Brain microvascular endothelial cell (primary cell): Measurements from ENCODE around the gene IL6R.

Source experiments
- DNase-seq: peaks from one replicate; pipeline ENCODE4 v3.0.0-alpha.2; 2020
- H3K27ac ChIP-seq: fragments of 250-450 bp; sonication (Bioruptor Pico); 2 replicates; pipeline ENCODE4 v1.5.1; 2020; ENCODE audit warnings: mild to moderate bottlenecking, moderate library complexity
- H3K27me3 ChIP-seq: fragments of 250-450 bp; sonication (Bioruptor Pico); replicated peaks from 2 replicates; pipeline ENCODE4 v1.5.1; 2020; ENCODE audit warnings: mild to moderate bottlenecking
- H3K36me3 ChIP-seq: fragments of 250-450 bp; sonication (Bioruptor Pico); replicated peaks from 2 replicates; pipeline ENCODE4 v1.5.1; 2020; ENCODE audit warnings: mild to moderate bottlenecking
- H3K4me3 ChIP-seq: 2 replicates; pipeline ENCODE4 v1.5.1; 2011; ENCODE audit warnings: low read depth, mild to moderate bottlenecking, control low read depth, low read length, moderate library complexity
- in situ Hi-C: cut with HindIII; loops from 2 replicates; pipeline ENCODE4 v1.10.0; 2017; ENCODE audit warnings: low sequenced_read_pairs, low pct_ligation_motif_present
- TF ChIP-seq, protein P1 (sequence below): IDR thresholded peaks from 2 replicates; pipeline ENCODE4 v1.5.1; 2011; ENCODE audit warnings: low read depth, mild to moderate bottlenecking, moderate library complexity, low read length, control low read depth, inconsistent platforms; ENCODE audit errors: missing control alignments

The IL6R gene

GRCh38 chr1:154497026-154497806 is 92.1 kb downstream of the IL6R start:
- no peak for DNase-seq
- no peak overlapping the region for H3K4me3 ChIP-seq
- in situ Hi-C loops, result no loop called here
- TF ChIP-seq, protein P1, sequence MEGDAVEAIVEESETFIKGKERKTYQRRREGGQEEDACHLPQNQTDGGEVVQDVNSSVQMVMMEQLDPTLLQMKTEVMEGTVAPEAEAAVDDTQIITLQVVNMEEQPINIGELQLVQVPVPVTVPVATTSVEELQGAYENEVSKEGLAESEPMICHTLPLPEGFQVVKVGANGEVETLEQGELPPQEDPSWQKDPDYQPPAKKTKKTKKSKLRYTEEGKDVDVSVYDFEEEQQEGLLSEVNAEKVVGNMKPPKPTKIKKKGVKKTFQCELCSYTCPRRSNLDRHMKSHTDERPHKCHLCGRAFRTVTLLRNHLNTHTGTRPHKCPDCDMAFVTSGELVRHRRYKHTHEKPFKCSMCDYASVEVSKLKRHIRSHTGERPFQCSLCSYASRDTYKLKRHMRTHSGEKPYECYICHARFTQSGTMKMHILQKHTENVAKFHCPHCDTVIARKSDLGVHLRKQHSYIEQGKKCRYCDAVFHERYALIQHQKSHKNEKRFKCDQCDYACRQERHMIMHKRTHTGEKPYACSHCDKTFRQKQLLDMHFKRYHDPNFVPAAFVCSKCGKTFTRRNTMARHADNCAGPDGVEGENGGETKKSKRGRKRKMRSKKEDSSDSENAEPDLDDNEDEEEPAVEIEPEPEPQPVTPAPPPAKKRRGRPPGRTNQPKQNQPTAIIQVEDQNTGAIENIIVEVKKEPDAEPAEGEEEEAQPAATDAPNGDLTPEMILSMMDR, result no peak
- H3K27ac ChIP-seq, result no peak overlapping the region
- peaks cover 49% of the 10 kb centered on the region for H3K27me3 ChIP-seq
- H3K36me3 ChIP-seq, result no peaks in the 10 kb centered on the region

DNA sequence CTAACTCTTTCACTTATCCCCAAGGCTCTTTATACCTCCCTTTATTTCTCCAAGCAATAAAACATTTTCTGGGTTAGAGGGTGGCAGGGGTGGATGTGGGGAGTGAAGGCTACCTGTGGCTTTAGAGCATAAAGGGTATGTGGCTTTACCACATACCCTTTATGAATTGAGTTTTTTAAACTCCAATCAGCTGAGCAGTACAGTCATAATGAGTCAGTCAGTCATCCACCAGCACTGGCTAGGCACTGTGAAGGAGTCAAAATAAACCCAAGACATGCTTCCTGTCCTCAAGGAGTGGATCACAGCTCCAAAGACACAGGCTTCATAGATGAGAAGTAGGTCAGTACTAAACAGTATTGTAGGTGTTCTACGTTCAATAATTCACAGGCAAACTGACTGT is 94.3 kb downstream of the IL6R start:
- TF ChIP-seq, protein P1, result no peak
- Histone ChIP-seq H3K4me3 (no peak overlapping the region), H3K36me3 (no peaks in the 10 kb centered on the region), H3K27ac (no peak overlapping the region), H3K27me3 (peaks cover 55% of the 10 kb centered on the region)
- in situ Hi-C loops, result no loop called here
- no peak for DNase-seq

DNA sequence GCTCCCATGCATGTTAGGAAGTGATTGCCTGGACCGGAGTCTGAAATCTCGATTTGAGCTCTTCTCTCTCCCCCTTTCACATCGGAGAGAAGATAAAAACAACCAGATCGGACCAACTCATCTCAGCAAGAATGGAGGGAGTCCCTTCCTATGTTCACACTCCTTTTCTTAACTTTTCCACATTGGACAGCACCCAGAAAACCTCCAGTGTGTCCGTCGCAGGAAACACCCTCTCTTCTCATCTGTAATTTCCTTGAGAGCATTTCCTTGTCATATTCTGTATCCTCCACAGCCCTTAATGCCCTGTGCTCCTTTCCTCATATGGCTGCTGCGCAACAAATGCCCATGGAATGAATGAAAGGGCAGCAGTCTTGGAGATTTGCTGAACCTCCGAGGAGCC is 95.4 kb downstream of the IL6R start:
- TF ChIP-seq, protein P1, result no peak
- Histone ChIP-seq H3K27ac (no peak overlapping the region), H3K4me3 (no peak overlapping the region), H3K36me3 (no peaks in the 10 kb centered on the region), H3K27me3 (peaks cover 66% of the 10 kb centered on the region)
- no peak for DNase-seq
- in situ Hi-C loops, result no loop called here

- in situ Hi-C loops, result no loop called here
- DNase-seq, result no peak
- Histone ChIP-seq H3K27me3 (peaks cover 67% of the 10 kb centered on the region), H3K36me3 (no peaks in the 10 kb centered on the region), H3K4me3 (no peak overlapping the region), H3K27ac (no peak overlapping the region)
- TF ChIP-seq, protein P1, result no peak
Measured at GRCh38 chr1:154501423-154502065, 96.4 kb downstream of the IL6R start.

GRCh38 chr1:154502066-154502743 is 97.1 kb downstream of the IL6R start, which contains the start of the genes SHE and TDRD10:
SHE (minus strand) TSS chr1:154502412; CDS start chr1:154502026, 386 bp downstream.
TDRD10 (plus strand) TSS chr1:154502219; CDS start chr1:154506904, 4,685 bp downstream.
- no peak within 1 kb of the TSS for H3K27ac ChIP-seq
- peaks cover 70% of the 10 kb centered on the region for H3K27me3 ChIP-seq
- in situ Hi-C loops, result no loop called here
- no peak for DNase-seq
- H3K4me3 ChIP-seq, result no peak within 1 kb of the TSS
- no peaks in the 10 kb centered on the region for H3K36me3 ChIP-seq
- TF ChIP-seq, protein P1, result no peak
